ENCODE measurements around the gene GEMIN2. TPM values are rescaled to one million over a fixed set of nuclear protein-coding genes. Genes with fewer than 3 reads are reported as not detected.

Gene GEMIN2
- total RNA-seq, 1 donor from 2014 or later: 23.8 TPM

DNA sequence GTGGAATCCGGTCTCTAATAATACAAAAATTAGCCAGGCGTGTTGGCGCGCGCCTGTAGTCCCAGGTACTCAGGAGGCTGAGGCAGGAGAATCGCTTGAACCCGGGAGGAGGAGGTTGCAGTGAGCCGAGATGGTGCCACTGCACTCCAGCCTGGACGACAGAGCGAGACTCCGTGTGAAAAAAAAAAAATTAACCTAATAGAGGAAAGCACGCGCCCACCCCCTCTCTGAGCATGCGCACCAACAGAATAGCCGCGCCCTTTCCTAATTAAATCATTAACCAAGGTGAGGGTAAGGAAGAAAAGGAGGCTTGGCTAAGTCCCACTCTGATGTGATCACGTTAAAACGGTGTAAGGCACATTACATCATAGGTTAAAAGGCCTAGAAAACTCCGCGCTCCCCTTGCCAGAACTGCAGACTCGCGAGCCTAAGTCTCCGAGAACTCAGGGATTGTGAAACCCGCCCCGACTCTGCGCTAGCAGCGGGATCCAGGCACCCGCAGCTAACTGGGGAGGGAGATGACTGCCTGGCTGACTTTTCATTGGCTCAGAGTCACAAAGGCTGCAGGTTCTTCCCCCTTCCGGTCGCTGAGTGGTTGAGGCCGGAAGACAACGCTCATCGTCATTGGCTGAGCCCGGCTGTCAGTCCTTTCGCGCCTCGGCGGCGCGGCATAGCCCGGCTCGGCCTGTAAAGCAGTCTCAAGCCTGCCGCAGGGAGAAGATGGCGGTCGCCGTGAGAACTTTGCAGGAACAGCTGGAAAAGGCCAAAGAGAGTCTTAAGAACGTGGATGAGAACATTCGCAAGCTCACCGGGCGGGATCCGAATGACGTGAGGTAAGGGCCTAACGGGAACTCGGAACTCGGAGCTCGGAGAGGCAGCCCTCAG lies 60.7 kb downstream of the GEMIN2 start, which contains the start of gene PNN:
Gene PNN (plus strand): TSS at position 695 of the 885 bp plus-strand sequence. CDS start 26 bp downstream, at position 721.
- Histone ChIP-seq H3K27me3 (no peaks in the 10 kb centered on the region), H3K36me3 (peaks cover 34% of the 10 kb centered on the region in 2 donors), H3K4me1 (peaks cover 5 to 16% of the 10 kb centered on the region in 2 donors), H3K9me3 (no peaks in the 10 kb centered on the region), H3K4me3 (peak within 1 kb of the TSS; percentile 72 to 92), H3K27ac (peak within 1 kb of the TSS; percentile 94 to 95)
- intact Hi-C loops (cut with DNase I): loop anchor here (1.0 to 2.0 kb wide), 4 partner anchors 60 to 256 kb away; partner anchors contain the start of genes GEMIN2 and SEC23A
- no peak for TF ChIP-seq CTCF (IDR thresholded peaks at IDR 0.05)
- DNase-seq (ENCODE audit: low spot score in 2 of 2): peak; percentile 92 to 99

GRCh38 chr14:39175445-39176262 lies 61.5 kb downstream of the GEMIN2 start:
- no peaks in the 10 kb centered on the region for H3K9me3 ChIP-seq
- TF ChIP-seq CTCF (IDR thresholded peaks at IDR 0.05): no peak
- peaks cover 5 to 16% of the 10 kb centered on the region in 2 donors for H3K4me1 ChIP-seq
- H3K36me3 ChIP-seq: peaks cover 42% of the 10 kb centered on the region in 2 donors
- intact Hi-C loops (cut with DNase I): loop anchor here (1.0 to 2.0 kb wide), 5 partner anchors 61 to 256 kb away; partner anchors contain the start of genes GEMIN2 and SEC23A
- H3K27ac ChIP-seq: peak overlapping the region; percentile 88 to 94
- H3K27me3 ChIP-seq: no peaks in the 10 kb centered on the region
- DNase-seq (ENCODE audit: low spot score in 2 of 2): peak in 1 of 2 donors; percentile 69
- H3K4me3 ChIP-seq: peak overlapping the region; percentile 72 to 92

- H3K36me3 ChIP-seq: peaks cover 51% of the 10 kb centered on the region in 2 donors
- H3K4me3 ChIP-seq: peak overlapping the region; percentile 72 to 92
- no peaks in the 10 kb centered on the region for H3K9me3 ChIP-seq
- intact Hi-C loops (cut with DNase I): loop anchor here (2.0 kb wide), 1 partner anchor 200 kb away; no protein-coding TSS in a partner anchor
- no peak for DNase-seq (ENCODE audit: low spot score in 2 of 2)
- no peak overlapping the region for H3K27ac ChIP-seq
- peaks cover 5 to 13% of the 10 kb centered on the region in 2 donors for H3K4me1 ChIP-seq
- H3K27me3 ChIP-seq: no peaks in the 10 kb centered on the region
- no peak for TF ChIP-seq CTCF (IDR thresholded peaks at IDR 0.05)
Observed at GRCh38 chr14:39176263-39177167, 62.4 kb downstream of the GEMIN2 start.

- no peaks in the 10 kb centered on the region for H3K9me3 ChIP-seq
- DNase-seq (ENCODE audit: low spot score in 2 of 2): no peak
- intact Hi-C loops (cut with DNase I): loop anchor here (2.0 kb wide), 1 partner anchor 200 kb away; no protein-coding TSS in a partner anchor
- H3K36me3 ChIP-seq: peaks cover 53 to 55% of the 10 kb centered on the region in 2 donors
- H3K27me3 ChIP-seq: no peaks in the 10 kb centered on the region
- TF ChIP-seq CTCF (IDR thresholded peaks at IDR 0.05): no peak
- peaks cover 5 to 13% of the 10 kb centered on the region in 2 donors for H3K4me1 ChIP-seq
- H3K27ac ChIP-seq: no peak overlapping the region
- H3K4me3 ChIP-seq: peak overlapping the region in 1 of 2 donors; percentile 92
Observed at GRCh38 chr14:39177168-39177545, 63.0 kb downstream of the GEMIN2 start.

Data from ascending aorta (tissue), 2 donors.